Measurements from ENCODE around the gene SLC1A2.
A peak's percentile ranks its signal among the peaks of the same experiment; 100 is the strongest.

The SLC1A2 gene

GRCh38 chr11:35324183-35324886 lies 95.0 kb downstream of the SLC1A2 start:
- no peak for TF ChIP-seq CTCF (IDR thresholded peaks at IDR 0.05; ENCODE audit: low read depth, low read length)

GRCh38 chr11:35323076-35323868 lies 96.1 kb downstream of the SLC1A2 start:
- no peak for TF ChIP-seq CTCF (IDR thresholded peaks at IDR 0.05; ENCODE audit: low read depth, low read length)
- no peak for DNase-seq (ENCODE audit: extremely low read depth, low read depth)

More at GRCh38 chr11:35324183-35324886, 95.0 kb downstream of the SLC1A2 start:
- no peak for DNase-seq (ENCODE audit: extremely low read depth, low read depth)

- TF ChIP-seq CTCF (IDR thresholded peaks at IDR 0.05; ENCODE audit: low read depth, low read length): no peak
- no peak for DNase-seq (ENCODE audit: extremely low read depth, low read depth)
Measured at GRCh38 chr11:35322318-35322979, 96.9 kb downstream of the SLC1A2 start.

GRCh38 chr11:35321532-35322317 lies 97.6 kb downstream of the SLC1A2 start:
- peak; percentile 94 for DNase-seq (ENCODE audit: extremely low read depth, low read depth)
- no peak for TF ChIP-seq CTCF (IDR thresholded peaks at IDR 0.05; ENCODE audit: low read depth, low read length)

GRCh38 chr11:35321111-35321510 lies 98.2 kb downstream of the SLC1A2 start:
- no peak for DNase-seq (ENCODE audit: extremely low read depth, low read depth)
- TF ChIP-seq CTCF (IDR thresholded peaks at IDR 0.05; ENCODE audit: low read depth, low read length): no peak

GRCh38 chr11:35318977-35319925 lies 100.1 kb downstream of the SLC1A2 start:
- no peak for DNase-seq (ENCODE audit: extremely low read depth, low read depth)
- no peak for TF ChIP-seq CTCF (IDR thresholded peaks at IDR 0.05; ENCODE audit: low read depth, low read length)

Data from AG09319 (cell line).